Gastroesophageal sphincter (tissue), 4 donors: ENCODE data around the gene FCAR. TPM values are rescaled to one million over a fixed set of nuclear protein-coding genes. Genes with fewer than 3 reads are reported as not detected.

Source experiments
- ATAC-seq: fragments of 150-250 bp; one replicate; pipeline ENCODE4 v1.9.1; 2016; ENCODE audit warnings: mild to moderate bottlenecking, moderate library complexity
- H3K27ac ChIP-seq, 4 donors: fragments of 200-600 bp; sonication (generic) in 3 of 4; 1 replicate in 3 of 4; 2 replicates in 1 of 4; pipeline ENCODE4 v1.5.1; 2016 to 2019
- H3K27me3 ChIP-seq: fragments of 200-600 bp; sonication (generic); one replicate; pipeline ENCODE4 v1.5.1; 2019
- H3K36me3 ChIP-seq, 2 donors: fragments of 200-600 bp; sonication (generic); one replicate each; pipeline ENCODE4 v1.5.1; 2019; ENCODE audit warnings: control low read depth in 1 of 2
- H3K4me1 ChIP-seq, 3 donors: fragments of 200-600 bp; sonication (generic); 1 replicate in 2 of 3; 2 replicates in 1 of 3; pipeline ENCODE4 v1.5.1; 2016 to 2019; ENCODE audit warnings: control low read depth in 2 of 3
- H3K4me3 ChIP-seq, 2 donors: fragments of 200-600 bp; sonication (generic); one replicate each; pipeline ENCODE4 v1.5.1; 2019; ENCODE audit warnings: mild to moderate bottlenecking in 1 of 2, moderate library complexity in 1 of 2
- H3K9me3 ChIP-seq, 3 donors: fragments of 200-600 bp; sonication (generic); one replicate each; pipeline ENCODE4 v1.5.1; 2017 to 2019; ENCODE audit warnings: control low read depth in 2 of 3
- CTCF ChIP-seq, 4 experiments: fragments of 200-600 bp in 2 of 4; fragments of 450-650 bp in 2 of 4; sonication (generic) in 1 of 4; IDR thresholded peaks; one replicate each; pipeline ENCODE4 v1.5.1; 2017 to 2019; ENCODE audit warnings: antibody characterized with exemption in 4 of 4, mild to moderate bottlenecking in 2 of 4, moderate library complexity in 2 of 4
- EP300 ChIP-seq: sonication (generic); formaldehyde crosslinking; IDR thresholded peaks from one replicate; pipeline ENCODE4 v1.6.1; 2017; ENCODE audit warnings: antibody characterized with exemption, mild to moderate bottlenecking
- POLR2A ChIP-seq, 2 donors: fragments of 450-650 bp; IDR thresholded peaks; one replicate each; pipeline ENCODE4 v1.6.1; 2017; ENCODE audit warnings: antibody characterized with exemption in 2 of 2, mild to moderate bottlenecking in 2 of 2, moderate library complexity in 1 of 2
- POLR2AphosphoS5 ChIP-seq: sonication (generic); formaldehyde crosslinking; IDR thresholded peaks from one replicate; pipeline ENCODE4 v1.6.1; 2017; ENCODE audit warnings: antibody characterized with exemption
- WGBS, 2 donors: methylation state at CpG; one replicate each; pipeline ENCODE4 v1.1.5; 2018; ENCODE audit warnings: low coverage in 1 of 2; 5-methylcytosine and 5-hydroxymethylcytosine counted together
- total RNA-seq, 4 donors: library from RNA; depleted of rRNA; stranded (reverse); fragments of >200 nt; gene quantifications; one replicate each; pipeline ENCODE4 v1.1.0, GENCODE V29; 2016

FCAR gene
- total RNA-seq, 4 donors from 2014 or later = 2.7 to 4.9 TPM; not detected in 2

- H3K9me3 ChIP-seq = peaks cover 0 to 3% (median 0%) of the 10 kb centered on the region in 3 donors
- no peak overlapping the region for H3K27ac ChIP-seq
- TF ChIP-seq POLR2AphosphoS5 (no peak), CTCF (IDR thresholded peaks at IDR 0.05) (no peak), POLR2A (IDR thresholded peaks at IDR 0.05) (no peak), EP300 (no peak)
- no peaks in the 10 kb centered on the region for H3K36me3 ChIP-seq
- ATAC-seq = no peak
- 51 to 63% methylated on average over 2 of the region's 2 CpGs for WGBS, 2 donors
- peaks cover 9% of the 10 kb centered on the region for H3K27me3 ChIP-seq
- H3K4me1 ChIP-seq = no peaks in the 10 kb centered on the region
- no peak overlapping the region for H3K4me3 ChIP-seq
Measured at GRCh38 chr19:54875506-54875905, 1.5 kb downstream of the FCAR start.

GRCh38 chr19:54877471-54877870 is 3.4 kb downstream of the FCAR start:
- Histone ChIP-seq H3K27me3 (peaks cover 23% of the 10 kb centered on the region), H3K4me1 (no peaks in the 10 kb centered on the region), H3K9me3 (no peaks in the 10 kb centered on the region), H3K27ac (no peak overlapping the region), H3K4me3 (no peak overlapping the region), H3K36me3 (no peaks in the 10 kb centered on the region)
- TF ChIP-seq POLR2A (IDR thresholded peaks at IDR 0.05) (no peak), POLR2AphosphoS5 (no peak), CTCF (IDR thresholded peaks at IDR 0.05) (no peak)
- WGBS, 2 donors = 60 to 71% methylated on average over 3 of the region's 3 CpGs
- no peak for ATAC-seq

- no peak overlapping the region for H3K4me3 ChIP-seq
- WGBS, 2 donors = 50% methylated on average over 2 of the region's 6 CpGs; no CpG with 5 or more reads in 1 of the 2 donors
- H3K27me3 ChIP-seq = peaks cover 58% of the 10 kb centered on the region
- H3K36me3 ChIP-seq = no peaks in the 10 kb centered on the region
- no peaks in the 10 kb centered on the region for H3K9me3 ChIP-seq
- no peak for ATAC-seq
- H3K27ac ChIP-seq = no peak overlapping the region
- no peaks in the 10 kb centered on the region for H3K4me1 ChIP-seq
- TF ChIP-seq EP300 = no peak
Measured at GRCh38 chr19:54881884-54882283, 7.8 kb downstream of the FCAR start.

- ATAC-seq = no peak
- Histone ChIP-seq H3K27me3 (peaks cover 67% of the 10 kb centered on the region), H3K36me3 (no peaks in the 10 kb centered on the region), H3K4me3 (no peak overlapping the region), H3K27ac (no peak overlapping the region), H3K9me3 (no peaks in the 10 kb centered on the region), H3K4me1 (no peaks in the 10 kb centered on the region)
- WGBS, 2 donors = 50 to 74% methylated on average over 3 to 7 of the region's 7 CpGs
- TF ChIP-seq CTCF (IDR thresholded peaks at IDR 0.05) (no peak), EP300 (no peak), POLR2AphosphoS5 (no peak), POLR2A (IDR thresholded peaks at IDR 0.05) (no peak)
Measured at GRCh38 chr19:54882758-54883157, 8.7 kb downstream of the FCAR start.

- 83 to 100% methylated on average over 2 of the region's 9 CpGs for WGBS, 2 donors
- no peak overlapping the region for H3K27ac ChIP-seq
- H3K36me3 ChIP-seq = no peaks in the 10 kb centered on the region
- H3K27me3 ChIP-seq = peaks cover 68% of the 10 kb centered on the region
- no peaks in the 10 kb centered on the region for H3K4me1 ChIP-seq
- H3K4me3 ChIP-seq = no peak overlapping the region
- no peak for TF ChIP-seq POLR2A (IDR thresholded peaks at IDR 0.05)
- ATAC-seq = no peak
- H3K9me3 ChIP-seq = no peaks in the 10 kb centered on the region
Measured at GRCh38 chr19:54883228-54883627, 9.2 kb downstream of the FCAR start.

GRCh38 chr19:54888239-54888638 is 14.2 kb downstream of the FCAR start:
- H3K9me3 ChIP-seq = no peaks in the 10 kb centered on the region
- 89% methylated on average over 7 of the region's 10 CpGs; no CpG with 5 or more reads in 1 of the 2 donors for WGBS, 2 donors
- peaks cover 50% of the 10 kb centered on the region for H3K27me3 ChIP-seq

More at GRCh38 chr19:54888239-54888638, 14.2 kb downstream of the FCAR start:
- Histone ChIP-seq H3K27ac (no peak overlapping the region), H3K4me3 (no peak overlapping the region), H3K4me1 (no peaks in the 10 kb centered on the region), H3K36me3 (no peaks in the 10 kb centered on the region)
- no peak for ATAC-seq
- TF ChIP-seq EP300 (no peak), CTCF (IDR thresholded peaks at IDR 0.05) (no peak), POLR2AphosphoS5 (no peak), POLR2A (IDR thresholded peaks at IDR 0.05) (no peak)
